ENCODE measurements around the gene SRPX. TPM values are rescaled to one million over a fixed set of nuclear protein-coding genes. Genes with fewer than 3 reads are reported as not detected.

Gene SRPX
- total RNA-seq, 4 donors from 2014 or later, result 250 to 432 (median 374) TPM

DNA sequence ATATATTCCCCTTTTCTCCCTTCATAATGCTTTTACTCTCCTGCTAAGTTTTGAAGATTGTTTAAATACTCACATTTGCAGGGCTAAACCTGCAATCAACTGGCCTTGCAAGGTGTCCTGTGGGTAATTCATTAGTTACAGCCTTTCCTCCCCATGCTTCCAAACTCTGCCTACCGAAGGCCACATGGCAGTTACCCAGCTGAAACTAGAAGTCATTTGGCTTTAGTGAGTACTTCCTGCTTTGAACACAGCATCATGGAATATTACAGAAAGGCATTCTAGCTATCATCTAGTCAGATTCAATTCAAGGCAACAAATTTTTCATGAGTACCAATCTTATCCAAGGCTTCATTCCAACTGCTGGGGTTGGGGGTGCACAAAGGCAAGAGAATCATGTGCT, 55.6 kb downstream of the SRPX start:
- ATAC-seq (ENCODE audit: low FRiP score), result no peak
- TF ChIP-seq, protein P1, sequence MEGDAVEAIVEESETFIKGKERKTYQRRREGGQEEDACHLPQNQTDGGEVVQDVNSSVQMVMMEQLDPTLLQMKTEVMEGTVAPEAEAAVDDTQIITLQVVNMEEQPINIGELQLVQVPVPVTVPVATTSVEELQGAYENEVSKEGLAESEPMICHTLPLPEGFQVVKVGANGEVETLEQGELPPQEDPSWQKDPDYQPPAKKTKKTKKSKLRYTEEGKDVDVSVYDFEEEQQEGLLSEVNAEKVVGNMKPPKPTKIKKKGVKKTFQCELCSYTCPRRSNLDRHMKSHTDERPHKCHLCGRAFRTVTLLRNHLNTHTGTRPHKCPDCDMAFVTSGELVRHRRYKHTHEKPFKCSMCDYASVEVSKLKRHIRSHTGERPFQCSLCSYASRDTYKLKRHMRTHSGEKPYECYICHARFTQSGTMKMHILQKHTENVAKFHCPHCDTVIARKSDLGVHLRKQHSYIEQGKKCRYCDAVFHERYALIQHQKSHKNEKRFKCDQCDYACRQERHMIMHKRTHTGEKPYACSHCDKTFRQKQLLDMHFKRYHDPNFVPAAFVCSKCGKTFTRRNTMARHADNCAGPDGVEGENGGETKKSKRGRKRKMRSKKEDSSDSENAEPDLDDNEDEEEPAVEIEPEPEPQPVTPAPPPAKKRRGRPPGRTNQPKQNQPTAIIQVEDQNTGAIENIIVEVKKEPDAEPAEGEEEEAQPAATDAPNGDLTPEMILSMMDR (IDR thresholded peaks at IDR 0.05), result no peak
- no peak for DNase-seq (ENCODE audit: low spot score)

DNA sequence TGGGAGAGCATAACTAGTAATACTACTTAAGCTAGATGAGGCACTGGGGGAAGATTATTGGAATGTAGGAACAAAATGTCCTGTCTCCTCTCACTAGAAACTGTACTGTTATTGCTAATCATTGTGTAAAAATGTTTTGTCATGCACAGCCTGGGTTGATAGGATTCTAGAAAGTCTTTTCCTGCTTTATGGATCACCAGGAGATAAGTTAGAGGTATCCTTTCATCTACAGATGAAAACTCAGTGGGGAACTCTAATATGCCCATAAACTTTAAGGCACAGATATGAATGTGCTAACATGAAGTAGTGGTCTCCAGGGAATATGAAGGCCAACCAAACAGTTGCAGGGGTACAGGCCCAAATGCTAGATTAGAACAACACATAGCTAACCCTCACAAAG, 57.5 kb downstream of the SRPX start:
- DNase-seq (ENCODE audit: low spot score) (no peak), ATAC-seq (ENCODE audit: low FRiP score) (no peak)
- TF ChIP-seq, protein P1 (IDR thresholded peaks at IDR 0.05), result no peak

- ATAC-seq (ENCODE audit: low FRiP score) (no peak), DNase-seq (ENCODE audit: low spot score) (no peak)
- TF ChIP-seq, protein P1 (IDR thresholded peaks at IDR 0.05), result no peak
Measured at GRCh38 chrX:38156838-38157237, 63.8 kb downstream of the SRPX start.

- ATAC-seq (ENCODE audit: low FRiP score), result no peak
- TF ChIP-seq, protein P1 (IDR thresholded peaks at IDR 0.05), result no peak
- no peak for DNase-seq (ENCODE audit: low spot score)
Measured at GRCh38 chrX:38154818-38155217, 65.9 kb downstream of the SRPX start.

- TF ChIP-seq, protein P1 (IDR thresholded peaks at IDR 0.05), result no peak
- no peak for ATAC-seq (ENCODE audit: low FRiP score)
- DNase-seq (ENCODE audit: low spot score), result no peak
Measured at GRCh38 chrX:38154340-38154739, 66.3 kb downstream of the SRPX start.

GRCh38 chrX:38151441-38151840, 69.2 kb downstream of the SRPX start:
- TF ChIP-seq, protein P1 (IDR thresholded peaks at IDR 0.05), result no peak
- no peak for ATAC-seq (ENCODE audit: low FRiP score)
- no peak for DNase-seq (ENCODE audit: low spot score)

GRCh38 chrX:38150993-38151392, 69.7 kb downstream of the SRPX start:
- no peak for ATAC-seq (ENCODE audit: low FRiP score)
- no peak for DNase-seq (ENCODE audit: low spot score)
- TF ChIP-seq, protein P1 (IDR thresholded peaks at IDR 0.05), result no peak
